TTC549 (cell line): ENCODE measurements around the gene BANP.
"Not testable (repeated sequence)": the region's sequence is repeated elsewhere in the genome, so short reads cannot be mapped to it uniquely, and the experiment has no call there.

Experiments used
- FAIRE-seq: peaks from 2 replicates; lab custom pipeline; 2012; peaks lifted over from hg19 to GRCh38; lab: Jason Lieb, UNC

The BANP gene

GRCh38 chr16:87968541-87968940, 17.3 kb downstream of the BANP start:
- no peak for FAIRE-seq

DNA sequence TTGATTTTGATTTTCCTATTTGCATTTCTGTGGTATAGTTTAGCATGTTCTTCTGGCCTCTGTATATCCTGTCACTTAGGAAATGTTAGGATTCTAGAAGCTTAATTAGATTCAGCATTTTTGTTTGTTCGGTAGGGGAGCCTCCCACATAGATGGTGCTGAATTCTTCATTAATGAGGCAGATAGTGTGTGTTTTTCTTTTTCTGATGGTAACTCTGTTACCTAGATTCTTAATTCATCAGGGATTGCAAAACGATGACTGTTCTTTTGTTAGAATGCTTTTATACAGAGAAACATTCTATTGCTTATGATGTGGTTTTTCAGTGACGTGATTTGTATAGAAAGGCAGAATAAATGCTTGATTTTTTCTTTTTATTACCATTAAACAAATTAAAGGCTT, 19.0 kb downstream of the BANP start:
- no peak for FAIRE-seq

DNA sequence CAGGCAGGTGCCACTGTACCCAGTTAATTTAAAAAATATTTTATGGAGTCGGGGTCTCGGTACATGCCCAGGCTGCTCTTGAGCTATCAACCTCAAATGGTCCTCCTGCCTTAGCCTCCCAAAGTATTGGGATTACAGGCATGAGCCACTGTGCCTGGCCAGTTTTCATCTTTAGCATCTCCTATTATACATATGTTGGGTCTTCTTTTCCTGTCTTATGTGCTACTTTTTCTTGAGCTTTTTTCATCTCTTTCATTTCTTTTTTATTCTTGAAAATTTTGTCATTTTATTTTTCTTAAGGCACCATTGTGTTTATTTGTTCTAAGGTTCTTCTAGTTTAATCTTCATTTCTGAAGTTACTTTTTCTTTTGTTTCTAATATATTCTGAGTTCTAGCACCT, 20.7 kb downstream of the BANP start:
- no peak for FAIRE-seq

GRCh38 chr16:87973717-87974116, 22.5 kb downstream of the BANP start:
- no peak for FAIRE-seq

DNA sequence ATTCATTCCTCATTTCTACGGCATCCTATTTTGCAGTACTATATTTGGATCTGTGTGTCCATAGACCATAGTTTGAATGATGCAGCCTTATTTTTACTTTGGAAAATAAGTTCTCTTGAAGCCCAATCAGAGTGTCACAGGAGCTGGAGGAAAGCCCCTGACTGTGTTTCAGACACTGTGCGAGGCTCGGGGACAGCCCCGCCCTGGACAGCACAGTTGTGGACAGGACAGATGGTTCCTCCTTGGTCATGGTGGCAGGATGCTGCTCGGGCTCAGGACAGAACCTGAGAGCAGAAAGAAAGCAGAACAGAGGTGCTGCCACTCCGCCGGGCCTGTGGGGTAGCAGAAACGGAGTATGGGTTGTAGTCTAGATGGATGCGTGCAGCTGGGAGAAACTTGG, 22.9 kb downstream of the BANP start:
- no peak for FAIRE-seq

- FAIRE-seq: no peak
These were observed 25.4 kb downstream of the BANP start for GRCh38 chr16:87976665-87977064.

DNA sequence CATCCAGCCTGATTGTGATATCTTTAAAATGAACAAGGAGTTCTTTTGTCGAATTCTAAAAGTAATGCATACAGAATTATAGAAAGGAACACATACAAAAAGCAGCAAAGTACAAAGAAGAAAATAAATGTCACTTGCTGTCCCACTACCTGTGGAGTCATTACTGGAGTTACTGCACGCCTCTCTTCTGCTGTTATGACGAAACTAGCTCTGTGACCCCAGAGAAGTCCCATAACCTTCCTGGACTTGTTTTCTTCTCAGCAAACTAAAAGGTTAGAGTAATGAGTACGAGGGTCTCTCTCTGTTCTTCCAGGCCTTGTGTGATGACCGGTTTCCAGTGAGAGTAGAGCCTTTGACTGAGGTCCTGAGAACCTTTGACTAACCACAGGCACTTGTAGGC, 26.9 kb downstream of the BANP start:
- no peak for FAIRE-seq

GRCh38 chr16:87979352-87979751, 28.1 kb downstream of the BANP start:
- no peak for FAIRE-seq

DNA sequence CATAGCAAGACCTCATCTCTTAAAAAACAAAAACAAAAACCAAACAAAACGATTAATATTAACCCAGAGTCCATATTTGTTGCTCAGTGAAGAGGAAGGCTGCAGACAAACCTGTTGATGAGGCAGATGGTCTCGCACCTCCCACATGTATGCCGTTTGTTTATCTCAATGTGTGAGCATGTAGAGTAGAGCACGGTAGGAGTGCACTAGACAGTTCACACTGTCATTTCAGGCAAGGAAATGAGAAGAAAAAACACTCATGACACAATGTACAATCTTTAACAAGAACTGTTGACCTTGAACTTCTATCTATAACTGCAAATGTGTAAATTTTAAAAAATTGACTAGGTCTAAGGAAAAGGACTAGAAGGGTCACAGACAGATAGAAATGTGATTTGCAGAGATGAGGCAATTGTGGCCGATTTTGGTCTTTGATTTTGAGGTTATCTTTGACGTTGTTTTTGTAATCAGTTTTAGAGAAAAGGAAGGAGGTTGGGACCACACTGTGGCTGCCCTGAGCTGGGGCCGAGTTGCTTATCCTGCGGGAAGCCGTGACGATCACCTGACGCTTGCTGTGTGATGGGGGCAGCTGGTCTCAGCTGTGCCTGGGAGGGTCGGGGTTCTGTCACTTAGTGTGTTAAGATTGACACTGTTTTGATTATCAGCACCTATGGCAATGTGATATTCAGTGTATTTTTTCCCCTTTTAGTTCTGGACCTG, 28.8 kb downstream of the BANP start:
- FAIRE-seq: not testable (repeated sequence)

DNA sequence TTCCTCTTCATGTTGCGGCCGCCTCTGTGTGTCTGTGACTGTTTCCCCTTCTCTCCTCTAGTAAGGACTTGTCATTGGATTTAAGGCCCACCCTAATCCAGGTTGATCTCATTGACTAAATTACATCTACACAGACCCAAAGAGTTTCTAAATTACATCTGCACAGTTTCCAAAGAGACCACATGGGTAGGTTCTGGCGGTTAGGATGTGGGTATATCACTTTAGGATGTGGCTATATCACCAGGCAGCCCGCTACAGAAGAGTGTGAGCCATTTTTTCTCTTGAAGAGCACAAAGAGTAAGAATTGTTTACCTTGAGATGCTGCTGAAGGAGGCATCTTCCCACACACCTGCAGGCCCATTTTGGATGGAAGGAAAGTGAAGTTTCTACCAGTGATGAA, 30.1 kb downstream of the BANP start:
- not testable (repeated sequence) for FAIRE-seq

GRCh38 chr16:87982581-87983041, 31.4 kb downstream of the BANP start:
- no peak for FAIRE-seq

DNA sequence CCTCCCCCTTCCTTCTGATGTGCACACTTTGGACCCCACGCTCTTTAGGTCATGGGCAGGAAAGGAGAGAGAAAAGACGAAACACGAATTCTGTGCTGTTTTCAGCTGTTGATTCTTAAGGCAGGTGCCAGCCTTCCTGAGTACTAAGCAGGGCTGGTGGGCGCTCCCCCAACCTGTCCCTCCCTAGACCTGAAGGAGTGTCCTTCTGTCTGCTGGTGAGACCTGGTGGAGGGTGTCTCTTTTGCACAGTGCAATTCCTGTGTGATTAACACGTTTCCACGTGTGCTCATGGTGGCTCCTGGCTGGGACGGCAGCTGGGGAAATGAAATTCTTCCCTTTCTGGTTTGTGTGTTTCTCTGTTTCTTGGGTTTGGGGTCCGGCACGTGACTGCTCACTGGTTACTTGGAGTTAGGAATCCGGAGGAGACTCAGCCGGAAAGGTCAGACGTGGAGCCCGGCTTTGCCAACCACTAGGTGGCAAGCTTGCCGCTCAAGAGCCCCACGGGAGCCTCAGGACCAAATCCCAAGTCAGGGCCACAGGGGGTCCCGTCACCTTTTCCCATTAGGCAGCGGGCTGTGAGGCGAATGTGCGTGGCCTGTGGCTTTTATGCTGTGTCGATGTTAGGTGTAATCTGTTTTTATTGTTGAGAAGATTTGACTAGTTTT, 32.0 kb downstream of the BANP start:
- FAIRE-seq: not testable (repeated sequence)

DNA sequence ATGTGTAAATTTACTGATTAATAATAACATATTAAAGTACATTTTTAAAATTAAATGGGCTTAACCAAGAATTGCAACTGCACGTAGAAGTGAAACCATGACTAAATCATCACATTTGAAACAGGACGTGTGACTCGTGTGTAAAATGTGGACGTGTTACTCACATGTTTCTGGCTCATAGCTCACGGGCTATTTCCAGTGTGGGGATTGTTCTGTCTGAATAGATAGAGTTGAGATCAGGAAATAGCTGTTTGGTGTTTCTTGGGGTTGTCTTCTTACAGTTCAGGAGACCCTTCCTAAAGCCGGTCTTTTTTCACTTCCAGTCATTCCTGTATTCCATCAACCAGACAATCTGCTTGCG, 32.5 kb downstream of the BANP start:
- not testable (repeated sequence) for FAIRE-seq

DNA sequence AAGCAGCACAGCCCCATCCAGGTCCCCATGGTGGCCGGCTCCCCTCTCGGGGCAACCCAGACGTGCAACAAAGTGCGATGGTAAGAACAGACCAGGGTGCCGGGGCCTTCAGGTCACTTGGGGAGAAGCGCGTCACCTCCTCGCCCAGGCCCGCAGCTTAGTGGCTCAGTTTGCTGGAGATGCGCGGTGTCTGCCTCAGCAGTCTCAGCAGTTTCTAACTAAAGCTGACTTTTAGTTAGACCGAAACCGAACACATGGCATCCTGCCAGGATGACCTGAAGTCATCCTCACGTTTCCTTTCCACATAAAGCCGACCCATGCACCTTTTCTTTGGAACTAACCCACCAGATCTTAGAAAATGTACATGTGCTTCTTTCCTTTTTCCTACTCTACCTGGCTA, 32.9 kb downstream of the BANP start:
- not testable (repeated sequence) for FAIRE-seq

DNA sequence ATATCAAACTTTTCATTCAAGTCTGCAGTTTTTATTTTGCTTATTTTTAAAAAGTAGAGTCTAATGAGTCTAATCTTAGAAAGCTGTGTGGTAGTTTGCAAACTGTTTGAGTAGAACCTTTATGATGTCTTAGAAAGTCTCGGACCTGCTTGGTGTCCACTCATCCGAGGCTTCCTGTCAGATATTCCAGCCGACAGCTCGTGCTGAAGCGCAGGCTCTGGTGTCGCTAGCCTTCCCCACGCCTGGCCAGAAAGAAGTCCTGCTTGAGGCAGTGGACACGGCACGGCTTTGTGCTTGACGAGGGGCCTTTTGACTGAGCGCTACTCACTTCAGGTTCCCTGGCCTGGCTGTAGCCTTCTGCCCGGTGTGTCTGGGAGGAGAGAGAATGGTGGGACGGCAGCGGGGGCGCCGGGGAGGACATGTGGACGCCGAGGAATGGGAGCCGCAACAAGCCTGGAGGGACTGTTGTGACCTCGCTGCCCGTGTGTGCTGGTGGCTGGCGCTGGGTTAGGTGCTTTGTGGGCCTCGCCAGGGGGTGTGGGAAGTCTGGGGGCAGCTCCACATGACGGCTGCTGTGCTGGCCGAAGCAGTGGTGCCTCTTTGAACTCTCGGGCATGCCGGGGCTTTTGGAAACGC, 33.5 kb downstream of the BANP start:
- no peak for FAIRE-seq

DNA sequence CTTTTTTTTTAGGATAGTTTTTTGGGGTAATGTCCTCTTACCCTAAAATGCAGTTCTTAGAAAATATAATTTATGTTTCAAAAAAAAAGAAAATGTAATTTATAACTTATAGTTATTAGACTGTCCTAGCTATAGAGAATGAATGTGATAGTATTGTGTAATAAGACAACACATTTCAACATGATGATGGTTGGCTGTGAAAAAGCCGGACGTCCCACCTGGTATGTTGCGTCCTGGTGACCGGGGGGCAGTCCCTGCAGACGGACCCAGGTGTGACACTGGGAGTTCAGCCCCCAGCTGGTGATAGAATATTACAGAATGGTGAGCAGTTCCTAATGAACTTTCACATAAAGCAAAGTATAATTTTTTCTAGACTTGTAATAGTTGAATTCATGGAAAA, 34.3 kb downstream of the BANP start:
- not testable (repeated sequence) for FAIRE-seq

DNA sequence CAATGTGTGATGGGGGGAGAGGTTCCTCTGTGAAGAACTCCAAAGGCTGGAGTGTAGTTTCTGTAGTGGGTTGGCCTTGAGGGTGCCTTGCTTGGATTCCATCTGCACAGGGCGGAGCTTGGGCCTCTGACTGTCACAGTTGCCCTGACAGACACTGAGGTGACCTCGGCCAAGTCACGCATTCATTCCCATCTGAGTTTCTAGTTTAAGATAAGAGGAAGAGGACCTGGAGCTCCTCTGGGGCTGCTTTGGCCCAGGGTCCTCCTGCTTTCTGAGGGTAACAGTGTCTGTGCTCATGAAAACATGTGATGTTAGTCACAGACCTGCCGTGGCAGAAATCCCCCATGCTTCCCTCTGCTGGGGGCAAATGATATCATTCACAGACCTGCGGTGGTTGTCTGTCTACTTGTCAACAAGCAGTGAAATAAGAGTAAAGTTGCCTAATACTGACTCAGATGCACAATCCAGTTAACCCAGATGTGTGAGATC, 35.2 kb downstream of the BANP start:
- not testable (repeated sequence) for FAIRE-seq

- not testable (repeated sequence) for FAIRE-seq
These were observed 37.4 kb downstream of the BANP start for GRCh38 chr16:87988596-87988995.

DNA sequence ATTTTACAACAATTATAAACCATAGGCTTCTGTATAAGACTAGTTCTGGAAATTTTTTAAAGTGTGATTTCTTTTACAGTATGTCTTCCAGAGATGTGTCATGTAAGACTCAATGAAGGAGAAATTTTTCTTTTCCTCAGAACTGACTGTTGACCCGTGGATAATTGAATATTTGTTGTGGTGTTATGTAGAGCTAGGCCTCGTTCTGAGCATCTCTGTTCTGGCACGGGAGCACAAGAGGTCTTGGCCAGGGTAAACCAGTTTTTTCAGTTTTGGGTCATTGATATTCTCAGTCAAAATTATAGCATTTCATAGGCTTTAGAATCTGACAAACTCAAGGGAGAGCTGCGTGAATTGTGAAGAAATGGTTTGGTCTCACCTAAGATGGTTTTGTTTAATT, 39.0 kb downstream of the BANP start:
- FAIRE-seq: not testable (repeated sequence)

DNA sequence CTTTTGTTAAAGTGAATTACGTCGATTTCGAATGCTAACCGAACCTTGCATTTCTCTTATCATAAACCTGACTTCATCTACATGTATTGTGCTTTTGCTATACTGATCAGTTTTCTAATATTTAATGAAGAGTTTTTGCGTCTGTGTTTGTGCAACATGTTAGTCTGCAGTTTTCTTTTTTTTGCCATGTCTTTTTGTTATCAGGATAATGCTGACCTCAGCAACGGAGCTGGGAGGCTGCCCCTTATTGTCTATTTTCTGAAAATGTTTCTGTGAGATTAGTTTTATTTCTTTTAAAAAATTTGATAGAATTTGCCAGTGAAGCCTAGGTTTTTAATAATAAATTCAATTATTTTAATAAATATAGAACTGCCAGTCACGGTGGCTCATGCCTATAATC, 40.9 kb downstream of the BANP start:
- not testable (repeated sequence) for FAIRE-seq

DNA sequence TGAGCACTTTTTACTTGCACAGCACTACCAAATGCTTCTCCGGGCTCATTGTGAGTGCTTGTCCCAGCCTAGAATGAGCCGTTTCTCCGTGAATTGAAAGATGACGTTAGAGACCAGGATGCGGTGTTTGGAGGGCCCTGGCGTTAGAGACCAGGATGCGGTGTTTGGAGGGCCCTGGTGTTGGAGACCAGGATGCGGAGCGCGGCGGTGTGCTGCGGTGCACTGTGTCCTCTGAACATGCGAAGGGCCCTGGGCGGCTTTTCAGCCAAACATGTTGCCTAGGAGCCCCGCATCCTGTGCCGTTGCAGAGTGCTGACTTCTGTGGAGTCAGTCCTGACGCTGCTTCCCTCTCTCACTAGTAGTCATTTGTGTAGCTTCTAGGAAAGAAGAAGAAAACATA, 42.7 kb downstream of the BANP start:
- no peak for FAIRE-seq

- FAIRE-seq: no peak
These were observed 44.4 kb downstream of the BANP start for GRCh38 chr16:87995644-87996043.
